GM19238 (cell line): ENCODE results near the gene UQCR11.

Experiments
- DNase-seq: peaks from one replicate; pipeline ENCODE4 v3.0.0; 2011; ENCODE audit warnings: low spot score; ENCODE audit not compliant: insufficient read length

UQCR11 gene

DNA sequence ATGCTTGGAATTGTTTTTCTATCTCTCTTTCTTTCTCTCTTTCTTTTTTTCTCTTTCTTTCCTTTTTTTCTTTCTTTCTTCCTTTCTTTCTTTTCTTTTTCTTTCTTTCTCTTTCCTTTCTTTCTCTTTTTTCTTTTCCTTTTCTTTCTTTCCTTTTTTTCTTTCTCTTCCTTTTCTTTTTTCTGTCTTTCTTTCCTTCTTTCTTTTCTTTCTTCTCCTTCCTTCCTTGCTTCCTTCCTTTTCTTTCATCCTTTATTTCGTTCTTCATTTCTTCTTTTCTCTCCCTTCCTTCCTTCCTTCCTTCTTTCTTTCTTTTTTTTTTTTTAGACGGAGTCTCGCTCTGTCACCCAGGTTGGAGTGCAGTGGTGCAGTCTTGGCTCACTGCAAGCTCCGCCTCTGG is 35.3 kb downstream of the UQCR11 start:
- DNase-seq, result no peak

DNA sequence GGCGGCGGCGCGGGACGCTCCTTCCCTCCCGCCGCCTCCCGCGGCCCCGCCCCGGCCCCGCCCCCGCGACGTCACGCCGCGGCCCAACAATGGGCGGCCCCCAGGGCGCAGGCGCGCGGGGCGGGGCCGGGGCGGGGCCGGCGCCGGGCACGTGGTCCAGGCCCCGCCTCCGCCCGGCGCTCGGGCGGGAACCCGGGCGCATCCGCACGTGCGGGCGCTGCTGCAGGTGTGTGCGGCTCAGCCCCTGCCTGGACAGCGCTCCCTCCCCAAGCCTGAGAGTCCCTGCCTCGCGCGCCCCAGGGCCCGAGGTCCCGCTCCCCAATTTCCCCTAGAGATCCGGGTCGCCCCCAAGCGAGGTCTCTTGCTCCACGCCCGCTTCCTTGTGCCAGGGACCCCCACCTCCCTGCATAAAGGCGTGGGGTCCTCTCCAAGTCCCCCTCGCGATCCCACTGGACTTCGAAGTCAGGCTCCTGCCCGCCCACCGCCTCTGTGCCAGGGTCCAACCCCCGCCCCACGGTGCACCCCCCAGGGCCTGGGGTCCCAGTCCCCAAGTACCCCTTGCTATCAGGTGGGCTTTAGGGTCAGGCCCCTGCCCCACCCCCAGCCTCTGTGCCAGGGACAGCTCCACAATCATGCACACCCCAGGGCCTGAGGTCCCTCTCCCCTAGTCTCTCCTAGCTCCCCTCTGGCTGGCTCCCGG is 36.8 kb downstream of the UQCR11 start, which contains the start of gene MEX3D:
Gene MEX3D, minus strand, starts transcription at position 6 of the 700 bp plus-strand sequence. CDS start 267 bp downstream, outside the sequence.
- DNase-seq, result peak; percentile 98

DNA sequence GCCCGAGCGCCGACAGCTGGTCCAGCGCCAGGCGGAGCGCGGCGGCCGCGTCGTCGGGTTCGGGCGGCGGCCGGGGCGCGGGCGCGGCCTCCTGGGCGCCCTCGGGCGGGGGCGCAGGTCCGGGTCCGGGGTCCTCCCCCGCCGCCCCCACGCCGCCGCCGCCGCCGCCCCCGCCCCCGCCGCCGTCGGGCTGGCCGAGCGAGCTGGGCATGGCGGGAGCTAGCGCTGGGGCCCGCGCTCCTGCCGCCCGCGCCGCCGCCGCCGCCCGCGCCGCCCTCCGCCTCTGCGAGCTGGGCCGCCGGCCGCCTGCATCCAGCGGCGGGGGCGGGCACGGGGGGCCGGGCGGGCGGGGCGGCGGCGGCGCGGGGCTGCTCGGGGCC is 37.4 kb downstream of the UQCR11 start:
- DNase-seq, result peak; percentile 54

DNA sequence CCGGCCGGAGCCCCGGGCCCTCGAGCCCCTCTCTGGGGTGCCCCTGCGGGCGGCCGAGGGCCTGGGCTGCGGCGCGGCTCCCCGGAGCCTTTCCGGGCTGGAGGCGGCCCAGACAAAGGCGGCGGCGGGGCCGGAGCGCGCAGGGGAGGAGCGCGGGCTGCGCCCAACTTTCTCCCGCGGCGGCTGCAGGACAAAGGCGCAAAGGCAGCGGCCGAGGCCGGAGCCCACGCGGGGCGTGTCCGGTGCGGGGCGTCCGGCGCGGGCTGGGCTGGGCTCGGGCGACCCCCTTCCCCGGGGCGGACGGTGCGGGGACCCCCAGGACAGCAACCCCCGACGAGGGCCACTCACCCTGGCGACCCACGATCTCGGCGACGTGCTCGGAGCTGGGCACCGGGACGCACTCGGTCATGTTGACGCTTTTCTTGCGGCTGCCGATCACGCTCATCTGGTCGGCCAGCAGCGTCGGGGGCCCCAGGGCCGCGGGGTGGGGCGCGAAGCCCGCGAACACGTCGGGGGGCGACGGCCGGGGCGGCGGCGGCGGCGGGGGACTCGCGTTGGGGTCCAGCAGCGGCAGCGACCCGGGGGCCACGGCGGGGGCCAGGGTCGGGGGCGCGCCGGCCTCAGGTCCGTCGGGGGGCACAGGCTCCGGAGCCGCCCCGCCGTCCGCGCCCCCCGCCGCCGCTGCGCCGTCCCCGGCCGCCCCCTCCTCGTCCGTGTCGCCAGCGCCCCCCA is 38.0 kb downstream of the UQCR11 start:
- DNase-seq, result no peak

DNA sequence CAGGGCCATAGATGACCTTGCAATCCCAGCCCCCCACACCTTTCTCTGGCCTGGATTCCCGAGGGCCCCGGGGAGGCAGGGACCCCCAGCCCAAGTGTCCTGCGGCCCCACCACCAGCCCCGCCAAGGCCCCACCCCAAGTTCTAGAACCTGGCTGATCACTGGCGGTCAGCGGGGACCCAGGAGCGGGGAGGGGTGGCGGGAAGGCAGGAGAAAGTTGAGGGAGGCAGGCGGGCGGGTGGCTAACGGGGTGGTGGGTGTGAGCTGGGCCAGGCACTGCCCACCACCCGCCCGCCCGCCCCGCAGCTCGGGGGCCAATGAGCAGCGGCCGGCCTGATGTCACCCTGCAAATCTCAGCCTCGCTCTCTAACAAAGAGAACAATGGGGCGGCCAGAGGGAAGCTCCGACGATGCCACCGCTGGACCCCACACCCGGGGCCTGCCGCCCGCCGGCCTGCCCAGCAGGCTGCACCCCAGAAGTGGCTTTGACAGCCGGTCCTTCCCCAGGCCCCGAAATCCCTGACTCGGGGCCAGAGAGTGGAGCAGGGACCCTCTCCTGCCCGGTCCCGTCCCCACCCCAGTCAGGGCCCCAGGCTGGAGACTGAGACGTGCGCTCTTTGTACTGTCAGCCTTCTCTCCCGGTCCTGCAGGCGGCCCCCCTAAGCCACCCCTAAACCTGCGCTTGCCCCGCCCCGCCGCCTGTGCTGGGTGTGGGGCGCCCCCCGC is 38.7 kb downstream of the UQCR11 start:
- no peak for DNase-seq

DNA sequence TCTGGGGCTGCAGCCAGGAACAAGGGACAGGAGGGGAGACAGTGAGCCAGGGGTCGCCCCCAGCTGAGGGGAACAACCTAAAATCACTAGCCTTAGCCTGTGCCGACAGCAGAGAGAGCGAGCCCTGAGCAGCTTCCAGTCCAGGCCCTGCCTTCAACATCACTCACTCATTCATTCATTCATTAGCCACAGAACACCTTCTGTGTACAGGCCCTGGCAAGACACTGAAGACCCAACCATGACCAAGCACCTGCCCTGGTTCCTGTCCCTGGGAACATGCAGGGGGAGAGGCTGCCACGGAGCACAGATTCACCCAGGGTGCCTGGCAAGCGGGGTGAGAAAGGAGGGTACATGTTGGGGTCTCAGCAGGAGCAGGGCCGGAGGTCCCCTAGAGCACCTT is 42.0 kb downstream of the UQCR11 start:
- no peak for DNase-seq

DNA sequence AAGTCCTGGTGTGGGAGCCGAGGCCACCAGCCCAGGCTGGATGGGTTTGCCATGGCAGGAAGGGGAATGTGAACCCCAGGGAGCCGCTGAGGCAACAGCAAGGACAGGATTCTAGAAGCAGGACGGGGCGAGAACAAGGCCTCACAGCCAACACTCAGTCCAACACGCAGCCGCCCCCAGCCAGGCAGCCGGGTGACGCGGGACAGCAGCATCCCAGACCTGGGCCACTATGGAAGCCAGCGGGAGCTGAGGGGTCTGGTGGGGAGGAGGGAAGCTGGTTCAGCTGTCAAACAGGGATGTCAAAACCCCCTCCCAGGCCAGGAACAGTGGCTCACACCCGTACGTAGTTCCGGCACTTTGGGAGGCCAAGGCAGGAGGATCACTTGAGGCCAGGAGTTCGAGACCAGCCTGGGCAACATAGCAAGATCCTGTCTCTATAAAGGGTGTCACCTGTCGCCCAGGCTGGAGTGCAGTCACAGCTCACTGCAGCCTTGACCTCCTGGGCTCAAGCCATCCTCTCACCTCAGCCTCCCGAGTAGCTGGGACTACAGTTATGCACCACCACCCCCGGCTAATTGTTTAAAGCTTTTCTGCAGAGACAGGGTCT is 43.9 kb downstream of the UQCR11 start:
- DNase-seq, result no peak

DNA sequence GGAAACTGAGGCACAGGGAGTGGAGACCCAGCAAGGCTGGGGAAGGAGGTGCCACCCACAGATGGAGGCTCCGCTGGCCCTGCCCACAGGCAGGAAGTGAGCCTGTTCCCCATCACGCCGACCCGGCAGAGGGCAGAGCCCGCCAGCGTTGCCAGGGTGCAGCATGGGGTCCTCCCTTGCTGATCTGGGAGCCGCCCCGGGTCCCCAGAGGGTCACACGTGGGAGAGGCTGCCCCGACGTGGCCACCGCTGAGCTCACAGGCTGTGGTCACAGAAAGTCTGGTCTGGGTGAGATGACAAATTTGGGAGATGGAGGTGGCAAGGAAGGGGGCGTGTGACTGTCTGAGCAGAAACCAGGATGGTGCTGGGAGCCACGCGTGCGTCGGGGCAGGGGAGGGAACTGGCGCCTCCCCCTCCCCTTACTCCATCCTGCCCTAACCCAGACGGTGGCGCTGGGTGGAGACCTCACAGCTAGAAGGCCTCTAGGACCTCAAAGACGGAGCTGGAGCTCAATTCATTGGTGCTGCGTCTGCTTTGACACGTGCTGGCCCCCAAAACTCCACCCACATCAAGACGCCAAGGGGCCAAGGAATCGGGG is 44.9 kb downstream of the UQCR11 start:
- DNase-seq, result no peak

DNA sequence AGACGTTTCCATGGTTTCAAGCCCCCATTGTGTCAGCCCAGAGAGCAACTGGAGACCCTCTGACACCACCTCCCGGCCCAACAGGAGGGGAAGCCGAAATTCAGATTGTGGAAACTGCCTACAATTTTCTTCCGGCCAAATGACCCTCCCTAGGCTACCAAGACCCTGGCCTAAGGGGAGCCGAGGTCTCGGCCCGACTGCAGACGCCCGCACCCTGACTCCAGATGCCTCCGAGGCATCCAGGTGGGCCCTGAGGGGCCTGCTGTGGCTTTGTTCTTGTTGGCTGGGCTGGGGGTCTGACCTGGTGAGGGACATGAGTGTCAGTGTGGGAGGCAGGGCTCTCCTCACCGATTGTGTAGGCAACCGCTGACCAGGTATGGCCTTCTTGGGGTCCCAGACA is 46.7 kb downstream of the UQCR11 start:
- DNase-seq, result no peak

DNA sequence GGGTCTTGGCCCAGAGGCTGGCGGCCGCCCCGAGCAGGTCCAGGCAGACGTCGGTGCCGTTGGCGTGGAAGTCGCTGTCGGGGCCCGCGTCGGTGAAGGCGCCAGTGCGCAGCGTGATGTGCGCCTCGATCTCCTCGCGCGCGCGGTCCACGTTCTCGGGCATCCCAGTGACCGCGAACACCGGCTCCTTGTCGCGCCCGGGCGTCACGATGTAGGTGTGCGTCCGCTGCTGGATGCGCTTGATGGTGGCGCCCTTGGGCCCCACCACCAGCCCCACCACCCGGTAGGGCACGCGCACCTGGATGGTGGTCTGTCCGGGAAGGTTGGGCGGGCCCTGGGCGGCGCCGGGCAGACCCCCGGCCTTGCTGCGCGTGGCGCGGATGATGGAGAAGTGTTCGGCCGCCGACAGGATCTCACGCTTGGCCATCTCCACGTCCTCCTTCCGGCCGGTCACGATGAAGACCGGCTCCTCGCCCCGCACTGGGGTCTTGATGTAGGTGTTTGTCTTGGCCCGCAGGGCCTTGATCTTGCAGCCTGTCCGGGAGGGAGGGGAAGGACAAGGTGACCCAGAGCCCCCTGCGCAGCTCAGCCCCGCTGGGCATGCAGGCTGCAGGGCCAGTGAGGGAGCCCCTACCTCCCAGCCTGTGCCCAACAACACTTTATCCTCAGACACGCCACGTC is 48.7 kb downstream of the UQCR11 start:
- no peak for DNase-seq

DNA sequence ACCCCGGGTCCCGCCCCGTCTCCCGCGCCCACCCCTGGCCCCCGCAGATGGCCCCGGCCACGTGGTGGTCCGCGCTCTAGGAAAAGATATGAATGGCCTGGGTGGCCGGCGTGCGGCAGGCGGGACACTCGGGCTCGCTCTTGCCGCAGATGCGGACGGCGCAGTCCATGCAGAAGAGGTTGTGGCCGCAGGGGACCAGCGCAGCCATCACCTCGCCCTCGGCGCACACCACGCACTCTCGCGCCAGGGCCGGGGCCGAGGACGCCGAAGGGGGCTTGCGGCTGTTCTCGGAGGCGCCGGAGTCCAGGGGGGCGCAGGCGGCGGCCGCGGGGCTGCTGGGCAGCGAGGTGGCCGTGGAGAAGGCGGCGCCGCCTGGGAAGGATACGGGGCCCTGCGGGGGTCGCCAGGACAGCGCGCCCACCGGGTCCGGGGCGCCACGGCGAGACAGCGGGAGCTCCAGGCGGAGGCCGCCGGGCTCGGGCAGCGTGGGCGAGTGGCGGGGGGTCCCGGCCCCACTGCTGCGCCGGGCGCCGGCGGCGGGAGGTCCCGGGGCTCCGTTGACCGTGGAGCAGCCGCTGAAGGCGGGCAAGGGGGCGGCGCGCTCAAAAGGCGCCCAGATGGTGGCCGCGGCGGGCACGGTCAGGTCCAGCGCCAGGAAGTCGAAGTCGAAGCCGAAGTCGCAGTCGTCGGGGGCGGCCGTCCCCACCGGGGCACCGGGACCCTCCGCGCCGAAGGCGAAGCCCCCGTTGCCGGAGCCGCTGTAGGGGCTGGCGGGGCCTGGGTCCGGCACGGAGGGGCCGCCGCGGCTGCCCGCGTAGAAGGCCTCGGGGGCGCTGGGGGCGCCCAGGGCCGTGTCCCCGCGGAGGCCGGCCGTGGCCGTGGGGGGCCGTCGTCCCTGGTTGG is 49.5 kb downstream of the UQCR11 start:
- DNase-seq, result no peak

DNA sequence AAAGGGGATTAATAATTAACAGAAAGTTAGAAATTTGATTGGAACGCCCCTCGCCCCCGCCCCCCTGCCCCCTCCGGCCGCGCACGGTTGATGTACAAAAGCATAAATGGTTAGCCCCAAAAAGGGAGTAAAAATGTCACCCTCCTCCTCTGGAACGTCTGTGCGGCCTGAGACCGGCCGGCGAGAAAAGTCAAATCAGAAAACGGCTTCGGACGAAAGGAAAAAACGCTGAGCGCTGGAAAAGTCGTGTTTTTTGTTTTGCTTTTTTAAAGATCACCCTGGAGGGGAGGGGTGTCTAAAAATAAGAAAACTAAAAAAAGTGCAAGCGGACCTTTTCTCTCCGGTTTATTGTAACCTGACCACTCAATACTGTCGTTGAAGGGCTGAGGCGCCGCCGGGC is 50.3 kb downstream of the UQCR11 start:
- no peak for DNase-seq

DNA sequence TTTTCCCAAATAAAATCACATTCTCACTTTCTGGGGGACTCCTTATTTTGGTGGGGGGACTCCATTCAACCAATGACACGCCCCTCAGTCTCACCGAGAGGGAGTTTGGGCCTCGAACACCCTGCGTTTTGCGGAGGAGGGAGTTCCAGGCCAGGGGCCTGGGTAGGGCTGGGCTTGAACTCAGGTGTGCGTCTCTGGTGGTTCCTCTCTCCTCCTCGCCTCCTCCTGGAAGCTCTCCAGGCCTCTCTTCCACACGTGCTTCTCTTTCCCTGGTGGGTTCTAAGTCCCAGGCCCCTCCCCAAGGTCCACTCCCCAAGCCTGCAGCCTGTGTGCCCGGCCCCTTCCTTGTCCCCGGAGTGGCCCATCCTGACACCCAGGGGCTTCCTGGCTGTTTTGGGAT is 51.8 kb downstream of the UQCR11 start:
- DNase-seq, result no peak

DNA sequence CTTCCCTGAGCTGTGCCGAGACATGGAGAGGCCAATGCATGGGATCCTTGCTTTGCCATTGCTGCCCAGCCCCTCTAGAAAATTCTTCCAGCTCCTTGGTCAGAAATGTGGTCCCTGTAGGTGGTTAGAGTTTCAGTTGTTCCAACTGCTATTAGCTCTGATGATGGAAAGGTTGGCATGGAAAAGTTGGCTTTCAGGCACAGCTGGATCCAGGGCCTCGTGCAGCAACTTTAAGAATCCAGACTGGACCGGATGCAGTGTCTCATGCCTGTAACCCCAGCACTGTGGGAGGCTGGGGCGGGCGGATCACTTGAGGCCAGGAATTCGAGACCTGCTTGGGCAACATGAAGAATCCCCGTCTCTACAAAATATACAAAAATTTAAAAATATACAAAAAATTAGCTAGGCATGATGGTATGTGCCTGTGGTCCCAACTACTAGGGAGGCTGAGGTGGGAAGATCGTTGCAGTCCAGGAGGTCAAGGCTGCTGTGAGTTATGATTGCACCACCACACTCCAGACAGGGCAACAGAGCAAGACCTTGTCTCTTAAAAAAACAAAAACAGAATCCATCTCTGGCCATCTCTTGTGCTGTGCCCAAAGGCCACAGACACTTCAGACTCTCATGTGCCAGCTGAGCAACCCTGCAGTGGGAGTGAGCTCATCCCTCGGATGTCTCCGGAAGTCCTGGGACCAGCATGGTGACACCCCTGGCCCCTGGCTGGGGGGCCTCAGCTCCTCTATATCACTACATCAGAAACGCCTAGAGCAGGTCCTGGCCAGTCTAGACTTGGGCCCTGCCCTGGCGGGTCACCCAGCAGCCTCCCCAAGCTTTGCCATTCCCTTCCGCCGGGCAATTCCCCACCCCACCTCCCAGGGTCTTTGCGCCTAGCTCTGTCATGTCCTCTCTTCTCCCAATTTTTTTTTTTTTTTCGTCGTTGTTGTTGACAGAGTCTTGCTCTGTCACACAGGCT is 53.9 kb downstream of the UQCR11 start:
- no peak for DNase-seq

DNA sequence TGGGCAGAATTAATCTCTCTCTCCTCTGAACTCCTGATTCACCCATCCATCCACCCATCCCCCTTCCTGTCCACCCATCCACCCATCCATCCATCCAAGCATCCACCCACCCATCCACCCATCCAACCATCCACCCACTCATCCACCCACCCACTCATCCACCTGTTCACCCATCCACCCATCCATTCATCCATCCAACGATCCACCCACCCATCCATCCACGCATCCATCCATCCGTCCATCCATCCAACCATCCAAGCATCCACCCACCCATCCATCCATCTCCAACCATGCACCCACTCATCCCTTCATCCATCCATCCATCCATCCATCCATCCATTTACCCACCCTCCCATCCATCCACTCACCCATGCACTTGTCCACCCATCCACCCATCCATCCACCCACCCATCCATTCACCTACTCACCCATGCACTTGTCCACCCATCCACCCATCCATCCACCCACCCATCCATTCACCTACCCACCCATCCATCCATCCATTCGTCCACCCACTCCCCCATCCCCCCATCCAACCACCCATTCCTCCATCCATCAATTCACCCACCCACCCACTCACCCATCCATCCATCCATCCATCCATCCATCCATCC is 55.8 kb downstream of the UQCR11 start:
- DNase-seq, result no peak
